Fibroblast of mammary gland (primary cell): ENCODE data around the gene JMJD1C.
"Not testable (repeated sequence)": the region's sequence is repeated elsewhere in the genome, so short reads cannot be mapped to it uniquely, and the experiment has no call there.

Experiments
- DNase-seq: peaks from one replicate; pipeline ENCODE4 v3.0.0-alpha.2; 2010; ENCODE audit warnings: low read depth
- H3K4me3 ChIP-seq: 2 replicates; pipeline ENCODE4 v1.5.1; 2011; ENCODE audit warnings: low read depth, mild to moderate bottlenecking, low read length, moderate library complexity; ENCODE audit not compliant: control insufficient read depth
- CTCF ChIP-seq: conservative IDR thresholded peaks from 2 replicates; pipeline ENCODE4 v1.5.1; 2011; ENCODE audit warnings: low read depth, low read length, inconsistent platforms; ENCODE audit not compliant: control insufficient read depth, insufficient read depth

The JMJD1C gene

DNA sequence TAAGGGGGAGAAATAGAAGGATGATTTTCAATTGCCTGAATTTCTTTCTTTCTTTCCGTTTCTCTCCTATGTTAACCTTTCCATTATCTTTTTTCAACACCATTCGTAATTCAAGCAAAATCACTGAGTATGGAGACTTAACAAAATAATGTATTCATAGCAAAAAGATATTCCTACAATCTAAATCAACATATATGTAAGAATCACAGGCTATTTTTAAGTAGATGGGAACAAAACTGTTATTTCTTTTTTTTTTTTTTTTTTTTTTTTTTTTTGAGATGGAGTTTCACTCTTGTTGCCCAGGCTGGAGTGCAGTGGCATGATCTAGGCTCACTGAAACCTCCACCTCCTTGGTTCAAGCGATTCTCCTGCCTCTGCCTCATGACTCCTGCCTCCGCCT is 27.2 kb upstream of the JMJD1C start:
- TF ChIP-seq CTCF: no peak
- no peak overlapping the region for H3K4me3 ChIP-seq
- no peak for DNase-seq

DNA sequence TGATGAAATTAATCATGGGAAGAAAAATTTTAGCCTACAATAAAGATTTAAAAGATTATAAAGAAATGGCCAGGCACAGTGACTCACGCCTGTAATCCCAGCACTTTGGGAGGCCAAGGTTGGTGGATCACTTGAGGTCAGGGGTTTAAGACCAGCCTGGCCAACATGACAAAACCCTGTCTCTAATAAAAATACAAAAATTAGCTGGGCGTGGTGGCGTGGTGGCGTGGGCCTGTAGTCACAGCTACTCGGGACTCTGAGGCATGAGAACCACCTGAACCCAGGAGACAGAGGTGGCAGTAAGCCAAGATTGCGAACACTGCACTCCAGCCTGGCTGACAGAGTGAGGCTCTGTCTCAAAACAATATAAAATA is 26.5 kb upstream of the JMJD1C start:
- peak; percentile 61 for DNase-seq
- not testable (repeated sequence) for H3K4me3 ChIP-seq

- H3K4me3 ChIP-seq: peak overlapping the region; percentile 10
- peak; percentile 93 for DNase-seq
- no peak for TF ChIP-seq CTCF
These were observed 26.0 kb upstream of the JMJD1C start for GRCh38 chr10:63491588-63492316.

- TF ChIP-seq CTCF: no peak
- DNase-seq: no peak
- no peak overlapping the region for H3K4me3 ChIP-seq
These were observed 24.1 kb upstream of the JMJD1C start for GRCh38 chr10:63489838-63490237.

GRCh38 chr10:63487990-63488389 is 22.2 kb upstream of the JMJD1C start:
- DNase-seq: no peak
- no peak for TF ChIP-seq CTCF
- H3K4me3 ChIP-seq: no peak overlapping the region

DNA sequence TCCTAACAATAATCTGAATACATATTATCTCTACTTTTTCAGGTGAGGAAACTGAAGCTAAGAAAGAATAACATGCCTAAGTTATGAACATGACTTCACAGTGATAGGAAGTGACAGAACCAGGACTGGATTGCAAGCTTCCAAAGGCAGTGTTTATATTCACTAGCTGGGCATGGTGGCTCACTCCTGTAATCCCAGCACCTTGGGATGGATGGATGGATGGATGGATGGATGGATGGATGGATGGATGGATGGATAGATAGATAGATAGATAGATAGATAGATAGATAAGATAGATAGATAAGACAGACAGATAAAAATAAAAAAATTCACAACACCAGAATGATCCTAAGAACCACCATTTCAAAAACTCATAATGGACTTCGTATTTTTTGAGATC is 18.2 kb upstream of the JMJD1C start:
- no peak for TF ChIP-seq CTCF
- DNase-seq: no peak
- H3K4me3 ChIP-seq: no peak overlapping the region

- DNase-seq: no peak
- TF ChIP-seq CTCF: no peak
- no peak overlapping the region for H3K4me3 ChIP-seq
These were observed 16.1 kb upstream of the JMJD1C start for GRCh38 chr10:63481815-63482421.
